Breast epithelium (tissue), 3 donors: ENCODE results near the gene ERN1.

Experiments
- POLR2AphosphoS5 ChIP-seq, 3 donors: sonication (generic); formaldehyde crosslinking; IDR thresholded peaks; one replicate each; pipeline ENCODE4 v1.6.1; 2017; ENCODE audit warnings: antibody characterized with exemption in 3 of 3
- TF ChIP-seq, protein P1 (sequence below), 3 donors: fragments of 450-650 bp; IDR thresholded peaks; one replicate each; pipeline ENCODE4 v1.5.1; 2016 to 2017; ENCODE audit warnings: antibody characterized with exemption in 3 of 3, mild to moderate bottlenecking in 3 of 3, moderate library complexity in 3 of 3

DNA sequence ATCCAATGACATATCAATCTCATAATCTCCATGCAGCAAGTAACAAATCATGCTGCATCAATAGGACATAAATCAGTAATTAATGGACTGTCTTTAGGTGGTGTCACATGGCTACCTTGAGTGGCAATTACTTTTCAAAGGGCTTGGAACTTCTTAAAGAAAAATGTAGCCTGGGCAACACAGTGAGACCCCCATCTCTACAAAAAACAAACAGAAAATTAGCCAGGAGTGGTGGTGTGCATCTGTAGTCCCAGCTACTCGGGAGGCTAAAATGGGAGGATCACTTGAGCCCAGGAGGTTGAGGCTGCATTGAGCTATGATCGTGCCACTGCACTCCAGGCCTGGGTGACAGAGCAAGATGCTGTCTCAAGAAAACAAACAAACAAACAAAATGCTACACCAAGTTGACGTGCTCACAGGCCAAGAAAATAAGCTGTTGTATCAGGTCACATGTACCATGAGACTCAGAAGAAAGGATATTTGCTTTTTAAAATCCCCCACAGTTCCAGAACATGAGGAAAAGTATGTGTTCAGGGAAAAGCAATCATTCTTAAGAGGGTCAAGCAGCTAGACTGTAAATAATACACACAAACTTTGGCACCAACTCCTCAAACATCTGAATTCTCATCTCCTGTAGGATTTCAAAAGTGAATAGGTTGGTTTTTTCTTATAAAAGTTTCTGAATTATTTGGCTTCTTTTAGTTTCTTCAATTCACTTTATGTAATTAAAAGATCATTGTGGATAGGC is 23.8 kb upstream of the ERN1 start:
- TF ChIP-seq, protein P1, sequence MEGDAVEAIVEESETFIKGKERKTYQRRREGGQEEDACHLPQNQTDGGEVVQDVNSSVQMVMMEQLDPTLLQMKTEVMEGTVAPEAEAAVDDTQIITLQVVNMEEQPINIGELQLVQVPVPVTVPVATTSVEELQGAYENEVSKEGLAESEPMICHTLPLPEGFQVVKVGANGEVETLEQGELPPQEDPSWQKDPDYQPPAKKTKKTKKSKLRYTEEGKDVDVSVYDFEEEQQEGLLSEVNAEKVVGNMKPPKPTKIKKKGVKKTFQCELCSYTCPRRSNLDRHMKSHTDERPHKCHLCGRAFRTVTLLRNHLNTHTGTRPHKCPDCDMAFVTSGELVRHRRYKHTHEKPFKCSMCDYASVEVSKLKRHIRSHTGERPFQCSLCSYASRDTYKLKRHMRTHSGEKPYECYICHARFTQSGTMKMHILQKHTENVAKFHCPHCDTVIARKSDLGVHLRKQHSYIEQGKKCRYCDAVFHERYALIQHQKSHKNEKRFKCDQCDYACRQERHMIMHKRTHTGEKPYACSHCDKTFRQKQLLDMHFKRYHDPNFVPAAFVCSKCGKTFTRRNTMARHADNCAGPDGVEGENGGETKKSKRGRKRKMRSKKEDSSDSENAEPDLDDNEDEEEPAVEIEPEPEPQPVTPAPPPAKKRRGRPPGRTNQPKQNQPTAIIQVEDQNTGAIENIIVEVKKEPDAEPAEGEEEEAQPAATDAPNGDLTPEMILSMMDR (IDR thresholded peaks at IDR 0.05) = no peak
- TF ChIP-seq POLR2AphosphoS5 (IDR thresholded peaks at IDR 0.05) = no peak
